ENCODE data around the gene SIVA1. TPM values are rescaled to one million over a fixed set of nuclear protein-coding genes. Genes with fewer than 3 reads are reported as not detected.

The SIVA1 gene
- total and polyA plus RNA-seq, 4 donors = 67.4 to 115 (median 99.6) TPM

GRCh38 chr14:104710071-104710735, 42.7 kb upstream of the SIVA1 start:
- DNase-seq (ENCODE audit: low spot score) = no peak
- 93% methylated on average over 34 of the region's 34 CpGs for WGBS
- H3K36me3 ChIP-seq (ENCODE audit: control insufficient read depth in 4 of 4, insufficient read depth in 3 of 4, low read depth in 1 of 4, low read length in 3 of 4) = peaks cover 10 to 62% (median 24%) of the 10 kb centered on the region in 4 donors
- TF ChIP-seq EGR1 (IDR thresholded peaks at IDR 0.05; ENCODE audit: low read depth in 2 of 2) (no peak), HNF4A (conservative IDR thresholded peaks at IDR 0.05) (no peak), FOXA1 (IDR thresholded peaks at IDR 0.05) (no peak), RAD21 (IDR thresholded peaks at IDR 0.05) (no peak), JUND (IDR thresholded peaks at IDR 0.05) (no peak), NR2F2 (IDR thresholded peaks at IDR 0.05) (no peak), CTCF (IDR thresholded peaks at IDR 0.05; ENCODE audit: low read depth, low read length, missing input control) (no peak)
- H3K27ac ChIP-seq (ENCODE audit: low read depth in 1 of 2, low read length in 2 of 2) = no peak overlapping the region
- H3K4me3 ChIP-seq (ENCODE audit: low read depth in 1 of 3, low read length in 3 of 3) = no peak overlapping the region
- no peak overlapping the region for H3K9ac ChIP-seq (ENCODE audit: low read depth in 1 of 2, low read length in 2 of 2)
- no peaks in the 10 kb centered on the region for H3K27me3 ChIP-seq (ENCODE audit: control insufficient read depth in 4 of 4, insufficient read depth in 4 of 4, low read length in 3 of 4)
- no peaks in the 10 kb centered on the region for H3K4me1 ChIP-seq (ENCODE audit: control insufficient read depth in 4 of 4, insufficient read depth in 4 of 4, low read length in 3 of 4)
- no peaks in the 10 kb centered on the region for H3K9me3 ChIP-seq (ENCODE audit: control insufficient read depth in 4 of 4, low read length in 3 of 4)

- Histone ChIP-seq H3K4me3 (ENCODE audit: low read depth in 1 of 3, low read length in 3 of 3) (no peak overlapping the region), H3K9ac (ENCODE audit: low read depth in 1 of 2, low read length in 2 of 2) (no peak overlapping the region), H3K36me3 (ENCODE audit: control insufficient read depth in 4 of 4, insufficient read depth in 3 of 4, low read depth in 1 of 4, low read length in 3 of 4) (peaks cover 10 to 67% (median 30%) of the 10 kb centered on the region in 4 donors), H3K9me3 (ENCODE audit: control insufficient read depth in 4 of 4, low read length in 3 of 4) (no peaks in the 10 kb centered on the region), H3K4me1 (ENCODE audit: control insufficient read depth in 4 of 4, insufficient read depth in 4 of 4, low read length in 3 of 4) (no peaks in the 10 kb centered on the region), H3K27ac (ENCODE audit: low read depth in 1 of 2, low read length in 2 of 2) (no peak overlapping the region), H3K27me3 (ENCODE audit: control insufficient read depth in 4 of 4, insufficient read depth in 4 of 4, low read length in 3 of 4) (no peaks in the 10 kb centered on the region)
- WGBS = 94% methylated on average over 40 of the region's 40 CpGs
- TF ChIP-seq RXRA (IDR thresholded peaks at IDR 0.05) (no peak), EGR1 (IDR thresholded peaks at IDR 0.05; ENCODE audit: low read depth in 2 of 2) (no peak), NR2F2 (IDR thresholded peaks at IDR 0.05) (no peak), TAF1 (conservative IDR thresholded peaks at IDR 0.05) (no peak), FOXA1 (IDR thresholded peaks at IDR 0.05) (no peak), HNF4A (conservative IDR thresholded peaks at IDR 0.05) (no peak), REST (IDR thresholded peaks at IDR 0.05) (no peak), SP1 (IDR thresholded peaks at IDR 0.05) (no peak), FOXA2 (IDR thresholded peaks at IDR 0.05) (no peak), MAX (IDR thresholded peaks at IDR 0.05) (no peak), JUND (IDR thresholded peaks at IDR 0.05) (no peak), ZBTB33 (IDR thresholded peaks at IDR 0.05) (no peak), ATF3 (IDR thresholded peaks at IDR 0.05) (no peak), CTCF (IDR thresholded peaks at IDR 0.05; ENCODE audit: low read depth, low read length, missing input control) (no peak), YY1 (IDR thresholded peaks at IDR 0.05) (no peak), GABPA (IDR thresholded peaks at IDR 0.05 in 1 of 2, conservative IDR thresholded peaks at IDR 0.05 in 1 of 2) (no peak), RAD21 (IDR thresholded peaks at IDR 0.05) (no peak), HNF4G (IDR thresholded peaks at IDR 0.05) (no peak)
- no peak for DNase-seq (ENCODE audit: low spot score)
Measured at GRCh38 chr14:104712881-104713734, 39.8 kb upstream of the SIVA1 start.
